GM12878 (cell line): ENCODE results near the gene CRKL. TPM values are rescaled to one million over a fixed set of nuclear protein-coding genes. Genes with fewer than 3 reads are reported as not detected.

ENCODE experiments used
- ATAC-seq: fragments of 200-7000 bp; cut with Tn5 transposase; 3 replicates; pipeline ENCODE4 v1.9.1; 2020; ENCODE audit warnings: mild to moderate bottlenecking, moderate library complexity
- BruUV-seq: library from RNA; stranded (reverse); fragments of 400-500 nt; replicated peaks from 2 replicates; lab custom pipeline; 2021; lab: Mats Ljungman, UMichigan
- CTCF ChIA-PET: fragments of 300-600 bp; sonication (Branson Sonifier 250); formaldehyde crosslinking; extraction: SDS; loops from one replicate; lab custom pipeline; 2021; ENCODE audit warnings: inconsistent platforms; lab: Yijun Ruan, JAX
- POLR2A ChIA-PET: fragments of 350-600 bp; formaldehyde crosslinking; extraction: SDS; loops from one replicate; lab custom pipeline; 2021; ENCODE audit warnings: inconsistent platforms; lab: Charles Lee
- RAD21 ChIA-PET: fragments of 300-600 bp; sonication (Branson Sonifier 250); formaldehyde crosslinking; loops from one replicate; lab custom pipeline; 2023; ENCODE audit warnings: antibody characterized with exemption; ENCODE audit not compliant: unreplicated experiment; lab: Charles Lee
- SMC1A ChIA-PET: fragments of 300-600 bp; sonication (Branson Sonifier 250); formaldehyde crosslinking; loops from one replicate; lab custom pipeline; 2023; ENCODE audit not compliant: unreplicated experiment, uncharacterized antibody; lab: Charles Lee
- DNase-seq: peaks from one replicate; pipeline ENCODE4 v3.0.0-alpha.2; 2011; ENCODE audit warnings: low read depth, low spot score
- FAIRE-seq: peaks from 3 replicates; lab custom pipeline; 2011; peaks lifted over from hg19 to GRCh38; lab: Jason Lieb, UNC
- H2AFZ ChIP-seq: 2 replicates; pipeline ENCODE4 v1.6.0; 2011; ENCODE audit warnings: low read depth, low read length, control low read depth; ENCODE audit not compliant: control insufficient read depth
- H3K27ac ChIP-seq: 2 replicates; pipeline ENCODE4 v1.5.1; 2011; ENCODE audit warnings: control low read depth; ENCODE audit not compliant: control insufficient read depth, insufficient read depth
- H3K27me3 ChIP-seq, 2 experiments: replicated peaks in 1 of 2; 2 replicates each; pipeline versions ENCODE4 v1.6.0 to v1.6.1; 2011; ENCODE audit warnings: low read length in 1 of 2; ENCODE audit not compliant: control insufficient read depth in 2 of 2, insufficient read depth in 2 of 2
- H3K36me3 ChIP-seq, 2 experiments: 2 replicates each; pipeline ENCODE4 v1.5.1; 2011; ENCODE audit warnings: low read length in 1 of 2; ENCODE audit not compliant: control insufficient read depth in 2 of 2, insufficient read depth in 2 of 2
- H3K4me1 ChIP-seq: 2 replicates; pipeline ENCODE4 v1.6.1; 2011; ENCODE audit warnings: mild to moderate bottlenecking, low read length, moderate library complexity, mixed read lengths; ENCODE audit not compliant: control insufficient read depth, insufficient read depth
- H3K4me2 ChIP-seq: 2 replicates; pipeline ENCODE4 v1.6.0; 2011; ENCODE audit warnings: control low read depth; ENCODE audit not compliant: control insufficient read depth, insufficient read depth
- H3K4me3 ChIP-seq: fragments of 200-600 bp; sonication (generic); 2 replicates; pipeline ENCODE4 v1.5.1; 2016
- H3K79me2 ChIP-seq: 2 replicates; pipeline ENCODE4 v1.6.0; 2011; ENCODE audit warnings: low read length; ENCODE audit not compliant: control insufficient read depth, insufficient read depth
- H3K9ac ChIP-seq: 2 replicates; pipeline ENCODE4 v1.8.0; 2011; ENCODE audit warnings: low read length, control low read depth, mixed read lengths; ENCODE audit not compliant: control insufficient read depth, insufficient read depth
- H3K9me3 ChIP-seq: replicated peaks from 3 replicates; pipeline ENCODE4 v1.5.1; 2011; ENCODE audit warnings: mild to moderate bottlenecking, low read length; ENCODE audit not compliant: control insufficient read depth, insufficient read depth
- H4K20me1 ChIP-seq: 2 replicates; pipeline ENCODE4 v1.6.0; 2011; ENCODE audit not compliant: control insufficient read depth, insufficient read depth
- CBX5 ChIP-seq: sonication (generic); IDR thresholded peaks from 2 replicates; pipeline ENCODE4 v1.6.1; 2016; ENCODE audit warnings: low read depth, moderate library complexity, mild to moderate bottlenecking, inconsistent platforms
- GATAD2B ChIP-seq: fragments of 450-650 bp; conservative IDR thresholded peaks from 2 replicates; pipeline ENCODE4 v1.6.1; 2017; ENCODE audit warnings: low read depth, mild to moderate bottlenecking, moderate library complexity
- HCFC1 ChIP-seq: fragments of 150-350 bp; IDR thresholded peaks from 2 replicates; pipeline ENCODE4 v1.6.1; 2014; ENCODE audit warnings: low read length
- HDAC2 ChIP-seq: fragments of 200-600 bp; sonication (generic); IDR thresholded peaks from 2 replicates; pipeline ENCODE4 v1.6.1; 2017
- MTA3 ChIP-seq: IDR thresholded peaks from 2 replicates; pipeline ENCODE4 v1.6.1; 2012; ENCODE audit warnings: low read length, inconsistent platforms, borderline replicate concordance
- MXI1 ChIP-seq: fragments of 150-350 bp; IDR thresholded peaks from 2 replicates; pipeline ENCODE4 v1.6.1; 2011; ENCODE audit warnings: low read depth, mild to moderate bottlenecking, inconsistent platforms, low read length, improper control_type of control experiment
- PAX5 ChIP-seq: IDR thresholded peaks from 2 replicates; pipeline ENCODE4 v1.6.1; 2011; ENCODE audit warnings: low read depth, low read length, borderline replicate concordance
- RAD51 ChIP-seq: fragments of 450-650 bp; IDR thresholded peaks from 2 replicates; pipeline ENCODE4 v1.6.1; 2016; ENCODE audit warnings: moderate library complexity, mild to moderate bottlenecking, inconsistent platforms
- SIN3A ChIP-seq: IDR thresholded peaks from 2 replicates; pipeline ENCODE4 v1.6.1; 2012; ENCODE audit warnings: low read depth, low read length, improper control_type of control experiment
- SMAD1 ChIP-seq: fragments of 450-650 bp; IDR thresholded peaks from 2 replicates; pipeline ENCODE4 v1.6.1; 2018; ENCODE audit warnings: mild to moderate bottlenecking, low read depth; ENCODE audit not compliant: partially characterized antibody
- YY1 ChIP-seq: IDR thresholded peaks from 2 replicates; pipeline ENCODE4 v1.6.1; 2011; ENCODE audit warnings: low read depth, mild to moderate bottlenecking, low read length
- ZZZ3 ChIP-seq: IDR thresholded peaks from 2 replicates; pipeline ENCODE4 v1.6.1; 2011; ENCODE audit warnings: low read depth; ENCODE audit not compliant: control insufficient read depth, insufficient read length
- WGBS: methylation state at CpG from one replicate; pipeline ENCODE4 v1.1.6; 2016; ENCODE audit warnings: low lambda C conversion rate; ENCODE audit not compliant: insufficient replicate concordance, insufficient coverage; ENCODE audit errors: missing lambda C conversion rate; 5-methylcytosine and 5-hydroxymethylcytosine counted together
- in situ Hi-C: fragments of 300-500 bp; cut with MboI; formaldehyde crosslinking; loops from 9 replicates; pipeline ENCODE4 v1.14.3; 2018; ENCODE audit warnings: mixed read lengths
- intact Hi-C: fragments of 100-400 bp; cut with micrococcal nuclease; formaldehyde crosslinking; loops from one replicate; pipeline ENCODE4 v1.14.2; 2022; ENCODE audit not compliant: unreplicated experiment
- polyA plus RNA-seq, 11 experiments: library from polyadenylated mRNA; depleted of rRNA in 4 of 11; unstranded in 6 of 11; stranded (reverse) in 5 of 11; fragments of >200 nt; fragmentation: Nextera tagmentation in 4 of 11; fragmentation: Illumina TruSeq in 1 of 11; extraction: Ambion mirVana in 4 of 11; extraction: Trizol in 1 of 11; gene quantifications; 1 replicate in 1 of 11; 2 replicates in 10 of 11; pipeline versions ENCODE4 v1.2.1 to v1.2.3, GENCODE V29; 2011 to 2016; ENCODE audit warnings: inconsistent platforms in 2 of 11, missing spikeins in 2 of 11, low read depth in 1 of 11
- total RNA-seq, 4 experiments: library from RNA; depleted of rRNA in 3 of 4; stranded (reverse); fragments of >200 nt in 3 of 4; fragmentation: Illumina TruSeq in 1 of 4; extraction: Trizol in 1 of 4; gene quantifications; 2 replicates each; pipeline versions ENCODE4 v1.2.1 to v1.2.3, GENCODE V29; 2013 to 2021
- TF ChIP-seq, protein P1 (sequence below): fragments of 450-650 bp; formaldehyde crosslinking; IDR thresholded peaks from 2 replicates; pipeline ENCODE4 v1.4.0; 2022; ENCODE audit warnings: mild to moderate bottlenecking, moderate library complexity
- TF ChIP-seq, protein P2 (sequence below): fragments of 450-650 bp; IDR thresholded peaks from 2 replicates; pipeline ENCODE4 v1.6.1; 2017; ENCODE audit warnings: mild to moderate bottlenecking, low read depth, inconsistent platforms; ENCODE audit not compliant: poor library complexity, severe bottlenecking

The CRKL gene
- total and polyA plus RNA-seq, 10 of the 15 experiments (the other 5 are each of a cell fraction or from before 2014, with no cell fraction given), result 12.6 to 61.2 (median 32.7) TPM

DNA sequence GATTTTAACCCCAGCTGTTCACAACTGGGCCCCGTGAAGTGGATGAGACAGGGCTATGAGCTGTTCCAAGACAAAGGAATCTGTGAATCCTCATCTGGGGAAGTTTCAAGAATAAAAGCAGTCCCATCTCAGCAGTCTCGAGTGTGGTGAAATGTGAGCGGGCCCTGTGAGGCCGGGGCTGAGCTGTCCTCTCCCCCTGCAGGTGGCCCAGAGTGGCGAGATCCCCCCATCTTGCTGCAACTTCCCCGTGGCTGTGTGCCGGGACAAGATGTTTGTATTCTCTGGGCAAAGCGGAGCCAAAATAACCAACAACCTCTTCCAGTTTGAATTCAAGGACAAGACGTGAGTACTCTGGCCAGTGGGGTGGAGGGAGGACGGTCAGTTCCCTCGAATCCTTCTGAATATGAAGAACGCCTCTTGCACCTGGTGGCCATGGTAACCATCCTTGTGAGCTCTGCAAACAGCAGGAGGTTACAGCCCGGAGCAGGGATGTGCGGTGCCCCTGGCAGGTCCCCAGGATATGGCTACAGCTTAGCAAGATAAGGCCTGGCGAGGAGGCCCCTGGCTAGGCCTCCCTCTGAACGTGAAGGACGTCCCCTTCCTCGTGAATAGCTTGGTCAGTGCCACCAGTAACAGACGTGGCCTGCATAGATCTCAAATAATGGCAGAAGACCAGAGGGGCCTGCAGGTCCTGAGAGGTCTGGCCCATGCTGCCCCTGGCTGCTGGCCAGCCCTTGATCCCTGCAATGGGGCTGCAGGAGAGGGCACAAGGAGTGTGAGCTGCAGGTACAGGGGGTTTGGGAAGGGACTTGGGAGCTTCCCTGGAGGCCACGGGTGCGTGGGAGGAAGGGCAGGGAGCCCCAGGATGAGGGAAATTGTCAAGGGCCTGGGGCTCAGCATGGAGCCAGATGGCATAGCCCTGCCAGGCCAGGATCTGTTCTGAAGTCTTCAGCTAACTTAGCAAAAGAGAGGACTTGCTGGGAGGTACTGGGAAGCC is 73.3 kb downstream of the CRKL start:
- DNase-seq (no peak), FAIRE-seq (no peak), ATAC-seq (no peak)
- Histone ChIP-seq H2AFZ (no peak overlapping the region), H3K4me3 (no peak overlapping the region), H3K36me3 (peaks cover 0 to 3% of the 10 kb centered on the region in 2 experiments; a peak in 2 of 4 replicates), H3K9me3 (no peaks in the 10 kb centered on the region), H3K79me2 (no peaks in the 10 kb centered on the region), H3K27me3 (no peaks in the 10 kb centered on the region), H3K4me2 (no peak overlapping the region), H3K4me1 (no peaks in the 10 kb centered on the region), H3K9ac (no peak overlapping the region), H4K20me1 (no peaks in the 10 kb centered on the region), H3K27ac (no peak overlapping the region)
- POLR2A ChIA-PET, result interaction anchor here (1.0 to 1.7 kb wide), 2 partner anchors 8 to 9 kb away, joined by 3 to 5 read pairs; partner anchors contain the start of gene LZTR1
- CTCF ChIA-PET, result no interaction called here
- RAD21 ChIA-PET, result no interaction called here
- no TSS peak for BruUV-seq
- WGBS, result 83% methylated on average over 21 of the region's 21 CpGs
- TF ChIP-seq SMAD1 (no peak), SIN3A (no peak), MTA3 (no peak), GATAD2B (no peak), HCFC1 (no peak), YY1 (no peak), RAD51 (no peak), ZZZ3 (no peak), MXI1 (no peak), CBX5 (no peak), PAX5 (no peak), HDAC2 (no peak)
- TF ChIP-seq, protein P1, sequence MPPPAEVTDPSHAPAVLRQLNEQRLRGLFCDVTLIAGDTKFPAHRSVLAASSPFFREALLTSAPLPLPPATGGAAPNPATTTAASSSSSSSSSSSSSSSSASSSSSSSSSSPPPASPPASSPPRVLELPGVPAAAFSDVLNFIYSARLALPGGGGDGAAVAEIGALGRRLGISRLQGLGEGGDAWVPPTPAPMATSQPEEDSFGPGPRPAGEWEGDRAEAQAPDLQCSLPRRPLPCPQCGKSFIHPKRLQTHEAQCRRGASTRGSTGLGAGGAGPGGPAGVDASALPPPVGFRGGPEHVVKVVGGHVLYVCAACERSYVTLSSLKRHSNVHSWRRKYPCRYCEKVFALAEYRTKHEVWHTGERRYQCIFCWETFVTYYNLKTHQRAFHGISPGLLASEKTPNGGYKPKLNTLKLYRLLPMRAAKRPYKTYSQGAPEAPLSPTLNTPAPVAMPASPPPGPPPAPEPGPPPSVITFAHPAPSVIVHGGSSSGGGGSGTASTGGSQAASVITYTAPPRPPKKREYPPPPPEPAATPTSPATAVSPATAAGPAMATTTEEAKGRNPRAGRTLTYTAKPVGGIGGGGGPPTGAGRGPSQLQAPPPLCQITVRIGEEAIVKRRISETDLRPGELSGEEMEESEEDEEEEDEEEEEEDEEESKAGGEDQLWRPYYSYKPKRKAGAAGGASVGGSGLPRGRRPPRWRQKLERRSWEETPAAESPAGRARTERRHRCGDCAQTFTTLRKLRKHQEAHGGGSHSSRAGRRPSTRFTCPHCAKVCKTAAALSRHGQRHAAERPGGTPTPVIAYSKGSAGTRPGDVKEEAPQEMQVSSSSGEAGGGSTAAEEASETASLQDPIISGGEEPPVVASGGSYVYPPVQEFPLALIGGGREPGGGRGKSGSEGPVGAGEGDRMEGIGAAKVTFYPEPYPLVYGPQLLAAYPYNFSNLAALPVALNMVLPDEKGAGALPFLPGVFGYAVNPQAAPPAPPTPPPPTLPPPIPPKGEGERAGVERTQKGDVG (CRISPR knock-in tag), result no peak
- TF ChIP-seq, protein P2, sequence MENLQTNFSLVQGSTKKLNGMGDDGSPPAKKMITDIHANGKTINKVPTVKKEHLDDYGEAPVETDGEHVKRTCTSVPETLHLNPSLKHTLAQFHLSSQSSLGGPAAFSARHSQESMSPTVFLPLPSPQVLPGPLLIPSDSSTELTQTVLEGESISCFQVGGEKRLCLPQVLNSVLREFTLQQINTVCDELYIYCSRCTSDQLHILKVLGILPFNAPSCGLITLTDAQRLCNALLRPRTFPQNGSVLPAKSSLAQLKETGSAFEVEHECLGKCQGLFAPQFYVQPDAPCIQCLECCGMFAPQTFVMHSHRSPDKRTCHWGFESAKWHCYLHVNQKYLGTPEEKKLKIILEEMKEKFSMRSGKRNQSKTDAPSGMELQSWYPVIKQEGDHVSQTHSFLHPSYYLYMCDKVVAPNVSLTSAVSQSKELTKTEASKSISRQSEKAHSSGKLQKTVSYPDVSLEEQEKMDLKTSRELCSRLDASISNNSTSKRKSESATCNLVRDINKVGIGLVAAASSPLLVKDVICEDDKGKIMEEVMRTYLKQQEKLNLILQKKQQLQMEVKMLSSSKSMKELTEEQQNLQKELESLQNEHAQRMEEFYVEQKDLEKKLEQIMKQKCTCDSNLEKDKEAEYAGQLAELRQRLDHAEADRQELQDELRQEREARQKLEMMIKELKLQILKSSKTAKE, result no peak
- in situ Hi-C loops (no loop called here), intact Hi-C loops (no loop called here)
- SMC1A ChIA-PET, result no interaction called here
